Adipocyte (in vitro differentiated cells): ENCODE results near the gene RCOR2.
A peak's percentile ranks its signal among the peaks of the same experiment; 100 is the strongest.

Experiments used
- DNase-seq: peaks from one replicate; pipeline ENCODE4 v3.0.0-alpha.2; 2015; ENCODE audit warnings: low read depth
- H3K27me3 ChIP-seq: replicated peaks from 2 replicates; pipeline ENCODE4 v1.7.0; 2013; ENCODE audit warnings: mild to moderate bottlenecking, low read length, moderate library complexity; ENCODE audit not compliant: control insufficient read depth, insufficient read depth
- H3K36me3 ChIP-seq: 2 replicates; pipeline ENCODE4 v1.7.0; 2013; ENCODE audit warnings: low read length, mild to moderate bottlenecking, moderate library complexity; ENCODE audit not compliant: control insufficient read depth, insufficient read depth, severe bottlenecking
- H3K4me1 ChIP-seq: 2 replicates; pipeline ENCODE4 v1.7.0; 2013; ENCODE audit warnings: mild to moderate bottlenecking, low read length, moderate library complexity; ENCODE audit not compliant: control insufficient read depth, insufficient read depth
- H3K4me3 ChIP-seq: 2 replicates; pipeline ENCODE4 v1.7.0; 2013; ENCODE audit warnings: mild to moderate bottlenecking, low read length, moderate library complexity
- H3K9ac ChIP-seq: 2 replicates; pipeline ENCODE4 v1.7.0; 2013; ENCODE audit warnings: mild to moderate bottlenecking, low read length, moderate library complexity
- H3K9me3 ChIP-seq: 2 replicates; pipeline ENCODE4 v1.7.0; 2013; ENCODE audit warnings: mild to moderate bottlenecking, low read length, moderate library complexity; ENCODE audit not compliant: control insufficient read depth

The RCOR2 gene

GRCh38 chr11:63920939-63921417 is 4.0 kb upstream of the RCOR2 start:
- Histone ChIP-seq H3K36me3 (no peaks in the 10 kb centered on the region), H3K9ac (no peak overlapping the region), H3K4me1 (peaks cover 28% of the 10 kb centered on the region), H3K27me3 (peaks cover 5% of the 10 kb centered on the region), H3K4me3 (no peak overlapping the region), H3K9me3 (peaks cover 5% of the 10 kb centered on the region)
- DNase-seq = peak; percentile 29

GRCh38 chr11:63920126-63920938 is 3.4 kb upstream of the RCOR2 start:
- no peaks in the 10 kb centered on the region for H3K36me3 ChIP-seq
- no peak for DNase-seq
- peaks cover 5% of the 10 kb centered on the region for H3K9me3 ChIP-seq
- H3K4me3 ChIP-seq = peak overlapping the region; percentile 11
- H3K27me3 ChIP-seq = peaks cover 4% of the 10 kb centered on the region
- H3K9ac ChIP-seq = peak overlapping the region; percentile 39
- H3K4me1 ChIP-seq = peaks cover 28% of the 10 kb centered on the region

- no peaks in the 10 kb centered on the region for H3K36me3 ChIP-seq
- peak overlapping the region; percentile 11 for H3K4me3 ChIP-seq
- peak overlapping the region; percentile 39 for H3K9ac ChIP-seq
- H3K9me3 ChIP-seq = peaks cover 5% of the 10 kb centered on the region
- no peak for DNase-seq
- peaks cover 28% of the 10 kb centered on the region for H3K4me1 ChIP-seq
- H3K27me3 ChIP-seq = no peaks in the 10 kb centered on the region
Observed at GRCh38 chr11:63919267-63920125, 2.5 kb upstream of the RCOR2 start.

GRCh38 chr11:63918507-63919191 is 1.7 kb upstream of the RCOR2 start:
- Histone ChIP-seq H3K36me3 (no peaks in the 10 kb centered on the region), H3K9me3 (peaks cover 5% of the 10 kb centered on the region), H3K9ac (peak overlapping the region; percentile 58), H3K27me3 (no peaks in the 10 kb centered on the region), H3K4me3 (no peak overlapping the region), H3K4me1 (peaks cover 28% of the 10 kb centered on the region)
- no peak for DNase-seq

GRCh38 chr11:63917692-63918506 is 935 bp upstream of the RCOR2 start:
- peaks cover 5% of the 10 kb centered on the region for H3K9me3 ChIP-seq
- H3K27me3 ChIP-seq = no peaks in the 10 kb centered on the region
- peaks cover 28% of the 10 kb centered on the region for H3K4me1 ChIP-seq
- H3K9ac ChIP-seq = peak overlapping the region; percentile 58
- no peak for DNase-seq
- no peaks in the 10 kb centered on the region for H3K36me3 ChIP-seq
- H3K4me3 ChIP-seq = peak overlapping the region; percentile 61

- peak; percentile 42 for DNase-seq
- peak overlapping the region; percentile 76 for H3K4me3 ChIP-seq
Observed at GRCh38 chr11:63915961-63916836, 765 bp downstream of the RCOR2 start.

GRCh38 chr11:63914896-63915691 is 1.9 kb downstream of the RCOR2 start:
- Histone ChIP-seq H3K9me3 (no peaks in the 10 kb centered on the region), H3K4me1 (peaks cover 27% of the 10 kb centered on the region), H3K36me3 (peaks cover 2% of the 10 kb centered on the region), H3K9ac (no peak overlapping the region), H3K27me3 (no peaks in the 10 kb centered on the region), H3K4me3 (no peak overlapping the region)
- DNase-seq = no peak

More at GRCh38 chr11:63915961-63916836, 765 bp downstream of the RCOR2 start:
- no peaks in the 10 kb centered on the region for H3K9me3 ChIP-seq
- H3K4me1 ChIP-seq = peaks cover 28% of the 10 kb centered on the region
- H3K36me3 ChIP-seq = no peaks in the 10 kb centered on the region
- H3K27me3 ChIP-seq = no peaks in the 10 kb centered on the region
- peak overlapping the region; percentile 68 for H3K9ac ChIP-seq

GRCh38 chr11:63913866-63914830 is 2.8 kb downstream of the RCOR2 start:
- no peaks in the 10 kb centered on the region for H3K27me3 ChIP-seq
- no peak overlapping the region for H3K4me3 ChIP-seq
- H3K4me1 ChIP-seq = peaks cover 18% of the 10 kb centered on the region
- DNase-seq = no peak
- H3K36me3 ChIP-seq = peaks cover 8% of the 10 kb centered on the region
- H3K9ac ChIP-seq = no peak overlapping the region
- H3K9me3 ChIP-seq = no peaks in the 10 kb centered on the region
